Vagina (tissue), 2 donors: ENCODE measurements around the gene USP46.

Experiments used
- CTCF ChIP-seq, 3 experiments: fragments of 450-650 bp in 2 of 3; fragments of 200-600 bp in 1 of 3; sonication (generic) in 1 of 3; IDR thresholded peaks; one replicate each; pipeline ENCODE4 v1.5.1; 2017 to 2019; ENCODE audit warnings: antibody characterized with exemption in 3 of 3, mild to moderate bottlenecking in 2 of 3, moderate library complexity in 2 of 3
- POLR2A ChIP-seq, 2 donors: fragments of 450-650 bp; IDR thresholded peaks; one replicate each; pipeline ENCODE4 v1.6.1; 2017; ENCODE audit warnings: antibody characterized with exemption in 2 of 2, mild to moderate bottlenecking in 2 of 2, moderate library complexity in 2 of 2
- POLR2AphosphoS5 ChIP-seq, 2 donors: sonication (generic); formaldehyde crosslinking; IDR thresholded peaks; one replicate each; pipeline ENCODE4 v1.9.0; 2017; ENCODE audit warnings: antibody characterized with exemption in 2 of 2, mild to moderate bottlenecking in 2 of 2, low read depth in 1 of 2; ENCODE audit not compliant: insufficient read depth in 1 of 2

GRCh38 chr4:52625216-52625615 is 33.9 kb downstream of the USP46 start:
- TF ChIP-seq CTCF (IDR thresholded peaks at IDR 0.05) (no peak), POLR2A (IDR thresholded peaks at IDR 0.05) (no peak), POLR2AphosphoS5 (IDR thresholded peaks at IDR 0.05; ENCODE audit: insufficient read depth in 1 of 2, low read depth in 1 of 2) (no peak)
